Neural cell (in vitro differentiated cells): ENCODE results near the gene SLC31A1. TPM values are rescaled to one million over a fixed set of nuclear protein-coding genes. Genes with fewer than 3 reads are reported as not detected.

Source experiments
- H2AFZ ChIP-seq: fragments of 200-600, 300-800 bp; sonication (generic), shearing (Covaris generic); 2 replicates; pipeline ENCODE4 v1.6.0; 2014; ENCODE audit warnings: low read depth, mild to moderate bottlenecking, antibody characterized with exemption, low read length, moderate library complexity
- H3F3A ChIP-seq: fragments of 200-600 bp; shearing (Covaris generic); 2 replicates; pipeline ENCODE4 v1.6.1; 2016; ENCODE audit warnings: mild to moderate bottlenecking, moderate library complexity, mixed read lengths, antibody characterized with exemption, low read length; ENCODE audit not compliant: insufficient read depth, poor library complexity, severe bottlenecking
- H3K27ac ChIP-seq: fragments of 200-600, 300-800 bp; sonication (generic), shearing (Covaris generic); 2 replicates; pipeline ENCODE4 v1.5.1; 2014; ENCODE audit warnings: mild to moderate bottlenecking, low read length, moderate library complexity
- H3K27me3 ChIP-seq: fragments of 300-800, 200-600 bp; sonication (generic), shearing (Covaris generic); 2 replicates; pipeline ENCODE4 v1.6.0; 2014; ENCODE audit warnings: mild to moderate bottlenecking, low read depth, low read length, moderate library complexity; ENCODE audit not compliant: insufficient read depth
- H3K36me3 ChIP-seq: fragments of 300-800, 200-600 bp; sonication (generic), shearing (Covaris generic); 2 replicates; pipeline ENCODE4 v1.5.1; 2014; ENCODE audit warnings: mild to moderate bottlenecking, antibody characterized with exemption, low read length, moderate library complexity; ENCODE audit not compliant: insufficient read depth
- H3K4me2 ChIP-seq: fragments of 300-800, 200-600 bp; sonication (generic), shearing (Covaris generic); 2 replicates; pipeline ENCODE4 v1.6.0; 2014; ENCODE audit warnings: mild to moderate bottlenecking, low read length
- H3K4me3 ChIP-seq: fragments of 300-800, 200-600 bp; sonication (generic), shearing (Covaris generic); 2 replicates; pipeline ENCODE4 v1.5.1; 2014; ENCODE audit warnings: mild to moderate bottlenecking, low read length, moderate library complexity
- H3K79me2 ChIP-seq: fragments of 200-600 bp; shearing (Covaris generic); replicated peaks from 2 replicates; pipeline ENCODE4 v1.6.0; 2014; ENCODE audit warnings: mild to moderate bottlenecking, low read length, moderate library complexity; ENCODE audit not compliant: insufficient read depth
- H3K9ac ChIP-seq: fragments of 300-800, 200-600 bp; sonication (generic), shearing (Covaris generic); 2 replicates; pipeline ENCODE4 v1.6.1; 2016; ENCODE audit warnings: mild to moderate bottlenecking, low read length, mixed read lengths
- H3K9me2 ChIP-seq: fragments of 200-600 bp; shearing (Covaris generic); 2 replicates; pipeline ENCODE4 v1.6.1; 2016; ENCODE audit warnings: mild to moderate bottlenecking, low read length, mixed read lengths; ENCODE audit not compliant: insufficient read depth
- H3K9me3 ChIP-seq: fragments of 200-600, 300-800 bp; sonication (generic), shearing (Covaris generic); 2 replicates; pipeline ENCODE4 v1.6.1; 2016; ENCODE audit warnings: mild to moderate bottlenecking, mixed run types, low read length, moderate library complexity, mixed read lengths
- H4K20me1 ChIP-seq: fragments of 200-600 bp; shearing (Covaris generic); 2 replicates; pipeline ENCODE4 v1.6.1; 2016; ENCODE audit warnings: mild to moderate bottlenecking, mixed run types; ENCODE audit not compliant: insufficient read depth
- CTCF ChIP-seq: fragments of 450-650 bp; IDR thresholded peaks from 2 replicates; pipeline ENCODE4 v1.5.1; 2014; ENCODE audit warnings: antibody characterized with exemption, mild to moderate bottlenecking, moderate library complexity; ENCODE audit not compliant: poor library complexity, severe bottlenecking
- EP300 ChIP-seq: fragments of 450-650 bp; conservative IDR thresholded peaks from 2 replicates; pipeline ENCODE4 v1.6.1; 2014; ENCODE audit warnings: antibody characterized with exemption, mild to moderate bottlenecking, moderate library complexity; ENCODE audit not compliant: poor library complexity, severe bottlenecking
- EZH2 ChIP-seq: fragments of 200-600, 300-800 bp; shearing (Covaris generic), sonication (generic); IDR thresholded peaks from 2 replicates; pipeline ENCODE4 v1.6.1; 2014; ENCODE audit warnings: antibody characterized with exemption, low read length, borderline replicate concordance, mild to moderate bottlenecking; ENCODE audit not compliant: insufficient read depth, poor library complexity, severe bottlenecking
- MXI1 ChIP-seq: fragments of 450-650 bp; conservative IDR thresholded peaks from 2 replicates; pipeline ENCODE4 v1.6.1; 2014; ENCODE audit warnings: antibody characterized with exemption, mild to moderate bottlenecking; ENCODE audit not compliant: poor library complexity, severe bottlenecking
- POLR2AphosphoS5 ChIP-seq: IDR thresholded peaks from 2 replicates; pipeline ENCODE4 v1.6.1; 2012
- RAD21 ChIP-seq: fragments of 450-650 bp; conservative IDR thresholded peaks from 2 replicates; pipeline ENCODE4 v1.6.1; 2014; ENCODE audit warnings: antibody characterized with exemption, mild to moderate bottlenecking, moderate library complexity
- SMC3 ChIP-seq: fragments of 450-650 bp; conservative IDR thresholded peaks from 2 replicates; pipeline ENCODE4 v1.6.1; 2014; ENCODE audit warnings: antibody characterized with exemption, mild to moderate bottlenecking, moderate library complexity; ENCODE audit not compliant: poor library complexity
- TAF1 ChIP-seq: IDR thresholded peaks from 2 replicates; pipeline ENCODE4 v1.6.1; 2012; ENCODE audit warnings: low read depth
- polyA plus RNA-seq: library from polyadenylated mRNA; depleted of rRNA; stranded (reverse); fragments of >200 nt; gene quantifications from 2 replicates; pipeline ENCODE4 v1.2.3, GENCODE V29; 2014
- TF ChIP-seq, protein P1 (sequence below): IDR thresholded peaks from 2 replicates; pipeline ENCODE4 v1.6.1; 2012; ENCODE audit warnings: borderline replicate concordance

Gene SLC31A1
- polyA plus RNA-seq, 1 donor from 2014 or later = 7.4 TPM

DNA sequence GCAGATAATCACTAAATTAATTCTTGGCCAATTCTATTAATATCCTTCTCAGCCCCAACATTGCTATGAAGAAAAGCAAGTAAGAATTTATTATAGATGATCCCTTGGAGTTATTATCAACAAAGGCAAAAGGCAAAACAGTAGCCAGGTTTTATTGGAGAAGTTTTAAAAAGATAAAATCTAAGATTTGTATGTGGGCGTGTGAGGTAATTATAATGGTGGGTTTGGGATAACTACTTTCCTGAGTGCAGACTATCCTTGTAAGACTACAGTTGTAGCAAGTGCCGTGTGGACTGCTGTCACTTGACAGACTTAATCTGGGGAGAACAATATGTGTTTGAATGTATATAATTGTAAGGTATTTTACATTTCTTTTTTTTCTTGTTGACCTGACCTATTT lies 23.2 kb downstream of the SLC31A1 start:
- no peaks in the 10 kb centered on the region for H3K9me3 ChIP-seq
- no peaks in the 10 kb centered on the region for H3K27me3 ChIP-seq
- H3K9me2 ChIP-seq = no peaks in the 10 kb centered on the region
- no peak overlapping the region for H3K4me2 ChIP-seq
- no peaks in the 10 kb centered on the region for H3K36me3 ChIP-seq
- H3K79me2 ChIP-seq = no peaks in the 10 kb centered on the region
- H3K4me3 ChIP-seq = no peak overlapping the region
- no peak for TF ChIP-seq MXI1
- no peak for TF ChIP-seq POLR2AphosphoS5
- TF ChIP-seq EZH2 = no peak
- TF ChIP-seq CTCF = no peak
- no peak overlapping the region for H2AFZ ChIP-seq
- H4K20me1 ChIP-seq = no peaks in the 10 kb centered on the region
- H3K27ac ChIP-seq = no peak overlapping the region
- no peaks in the 10 kb centered on the region for H3F3A ChIP-seq
- H3K9ac ChIP-seq = no peak overlapping the region

DNA sequence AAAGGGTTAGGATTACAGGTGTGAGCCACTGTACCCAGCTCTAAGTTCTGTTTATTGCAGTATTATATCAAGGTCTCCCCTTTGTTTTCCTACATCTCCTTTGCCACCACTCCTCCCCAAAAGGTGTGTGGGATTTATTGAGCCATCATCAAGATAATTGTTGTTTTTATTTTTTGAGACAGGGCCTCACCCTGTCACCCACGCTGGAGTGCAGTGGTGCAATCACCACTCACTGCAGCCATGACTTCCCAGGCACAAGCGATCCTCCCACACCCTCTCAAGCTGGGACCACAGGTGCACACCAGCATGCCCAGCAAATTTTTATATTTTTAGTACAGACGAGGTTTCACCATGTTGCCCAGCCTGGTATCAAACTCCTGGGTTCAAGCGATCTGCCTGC lies 24.6 kb downstream of the SLC31A1 start:
- H3K9me2 ChIP-seq = no peaks in the 10 kb centered on the region
- H3K4me2 ChIP-seq = no peak overlapping the region
- TF ChIP-seq CTCF (no peak), POLR2AphosphoS5 (no peak), EZH2 (no peak), TAF1 (no peak), EP300 (no peak), SMC3 (no peak), RAD21 (no peak), MXI1 (no peak)
- TF ChIP-seq, protein P1, sequence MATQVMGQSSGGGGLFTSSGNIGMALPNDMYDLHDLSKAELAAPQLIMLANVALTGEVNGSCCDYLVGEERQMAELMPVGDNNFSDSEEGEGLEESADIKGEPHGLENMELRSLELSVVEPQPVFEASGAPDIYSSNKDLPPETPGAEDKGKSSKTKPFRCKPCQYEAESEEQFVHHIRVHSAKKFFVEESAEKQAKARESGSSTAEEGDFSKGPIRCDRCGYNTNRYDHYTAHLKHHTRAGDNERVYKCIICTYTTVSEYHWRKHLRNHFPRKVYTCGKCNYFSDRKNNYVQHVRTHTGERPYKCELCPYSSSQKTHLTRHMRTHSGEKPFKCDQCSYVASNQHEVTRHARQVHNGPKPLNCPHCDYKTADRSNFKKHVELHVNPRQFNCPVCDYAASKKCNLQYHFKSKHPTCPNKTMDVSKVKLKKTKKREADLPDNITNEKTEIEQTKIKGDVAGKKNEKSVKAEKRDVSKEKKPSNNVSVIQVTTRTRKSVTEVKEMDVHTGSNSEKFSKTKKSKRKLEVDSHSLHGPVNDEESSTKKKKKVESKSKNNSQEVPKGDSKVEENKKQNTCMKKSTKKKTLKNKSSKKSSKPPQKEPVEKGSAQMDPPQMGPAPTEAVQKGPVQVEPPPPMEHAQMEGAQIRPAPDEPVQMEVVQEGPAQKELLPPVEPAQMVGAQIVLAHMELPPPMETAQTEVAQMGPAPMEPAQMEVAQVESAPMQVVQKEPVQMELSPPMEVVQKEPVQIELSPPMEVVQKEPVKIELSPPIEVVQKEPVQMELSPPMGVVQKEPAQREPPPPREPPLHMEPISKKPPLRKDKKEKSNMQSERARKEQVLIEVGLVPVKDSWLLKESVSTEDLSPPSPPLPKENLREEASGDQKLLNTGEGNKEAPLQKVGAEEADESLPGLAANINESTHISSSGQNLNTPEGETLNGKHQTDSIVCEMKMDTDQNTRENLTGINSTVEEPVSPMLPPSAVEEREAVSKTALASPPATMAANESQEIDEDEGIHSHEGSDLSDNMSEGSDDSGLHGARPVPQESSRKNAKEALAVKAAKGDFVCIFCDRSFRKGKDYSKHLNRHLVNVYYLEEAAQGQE = no peak
- no peak overlapping the region for H2AFZ ChIP-seq
- H3K27me3 ChIP-seq = no peaks in the 10 kb centered on the region
- H3K4me3 ChIP-seq = no peak overlapping the region
- no peaks in the 10 kb centered on the region for H3K79me2 ChIP-seq
- H3K27ac ChIP-seq = no peak overlapping the region
- H4K20me1 ChIP-seq = no peaks in the 10 kb centered on the region
- H3K9ac ChIP-seq = no peak overlapping the region
- no peaks in the 10 kb centered on the region for H3K9me3 ChIP-seq
- H3K36me3 ChIP-seq = no peaks in the 10 kb centered on the region
- no peaks in the 10 kb centered on the region for H3F3A ChIP-seq
